ENCODE results near the gene MINDY2.

GRCh38 chr15:58856086-58856485 is 85.0 kb downstream of the MINDY2 start:
- TF ChIP-seq CTCF (conservative IDR thresholded peaks at IDR 0.05 in 1 of 2, IDR thresholded peaks at IDR 0.05 in 1 of 2; ENCODE audit: extremely low read depth in 1 of 2, insufficient read depth in 1 of 2, low read depth in 1 of 2, low read length in 2 of 2) (no peak), EZH2 (IDR thresholded peaks at IDR 0.05; ENCODE audit: borderline replicate concordance, low read length) (no peak)
